NCI-H2196 treated with DMSO at 0.1 percent for 48 hours (cell line): Measurements from ENCODE around the gene MRO.
"Not testable (repeated sequence)": the region's sequence is repeated elsewhere in the genome, so short reads cannot be mapped to it uniquely, and the experiment has no call there.

ENCODE experiments used
- DNase-seq: peaks from one replicate; lab custom pipeline; 2025; ENCODE audit not compliant: unreplicated experiment; lab: John Stamatoyannopoulos, UW

Gene MRO

GRCh38 chr18:50836521-50836957, 16.7 kb upstream of the MRO start:
- peak; percentile 56 for DNase-seq

DNA sequence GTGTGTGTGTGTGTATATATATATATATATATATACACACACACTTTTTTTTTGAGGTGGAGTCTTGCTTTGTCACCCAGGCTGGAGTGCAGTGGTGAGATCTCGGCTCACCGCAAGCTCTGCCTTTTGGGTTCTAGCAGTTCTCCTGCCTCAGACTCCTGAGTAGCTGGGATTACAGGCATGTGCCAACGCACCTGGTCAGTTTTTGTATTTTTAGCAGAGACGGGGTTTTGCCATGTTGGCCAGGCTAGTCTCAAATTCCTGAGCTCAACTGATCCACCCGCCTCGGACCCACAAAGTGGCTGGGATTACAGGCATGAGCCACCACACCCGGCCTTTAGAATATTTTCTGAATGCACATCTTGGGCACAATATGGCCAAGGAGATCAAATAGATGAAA, 13.7 kb upstream of the MRO start:
- DNase-seq, result not testable (repeated sequence)

DNA sequence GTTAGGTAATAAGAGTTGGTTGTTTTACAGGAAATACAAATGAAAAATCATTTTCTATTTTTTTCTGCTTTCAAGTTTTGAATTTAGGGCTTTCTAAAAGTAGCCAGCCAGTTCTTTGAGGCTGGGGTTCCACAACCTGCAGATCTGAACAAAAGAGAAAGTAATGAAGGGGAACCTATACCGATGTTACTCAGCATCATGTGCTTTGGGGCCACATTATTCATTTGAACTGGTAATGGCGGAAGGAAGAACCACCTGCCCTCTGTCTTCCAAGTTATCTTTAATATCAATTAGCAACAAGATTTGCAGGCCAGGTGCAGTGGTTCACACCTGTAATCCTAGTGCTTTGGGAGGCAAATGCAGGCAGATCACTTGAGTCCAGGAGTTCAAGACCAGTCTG, 12.9 kb upstream of the MRO start:
- no peak for DNase-seq

DNA sequence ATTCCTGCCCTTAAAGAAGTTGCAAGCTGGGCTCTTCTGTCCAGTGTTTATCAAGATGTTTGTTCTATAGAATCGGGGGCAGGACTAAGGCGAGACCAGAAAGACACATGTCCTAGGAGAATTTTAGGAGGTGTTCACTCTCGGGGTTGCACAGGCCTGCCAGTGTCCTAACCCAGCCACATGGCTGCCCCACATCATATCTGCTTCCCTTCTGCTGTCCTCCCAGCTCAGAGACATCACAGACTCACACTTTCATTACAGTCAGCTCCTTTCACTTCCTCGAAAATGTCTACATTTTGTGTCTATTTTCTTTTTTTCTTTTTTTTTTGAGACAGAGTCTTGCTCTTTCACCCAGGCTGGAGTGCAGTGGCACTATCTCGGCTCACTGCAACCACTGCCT, 10.7 kb upstream of the MRO start:
- no peak for DNase-seq

DNA sequence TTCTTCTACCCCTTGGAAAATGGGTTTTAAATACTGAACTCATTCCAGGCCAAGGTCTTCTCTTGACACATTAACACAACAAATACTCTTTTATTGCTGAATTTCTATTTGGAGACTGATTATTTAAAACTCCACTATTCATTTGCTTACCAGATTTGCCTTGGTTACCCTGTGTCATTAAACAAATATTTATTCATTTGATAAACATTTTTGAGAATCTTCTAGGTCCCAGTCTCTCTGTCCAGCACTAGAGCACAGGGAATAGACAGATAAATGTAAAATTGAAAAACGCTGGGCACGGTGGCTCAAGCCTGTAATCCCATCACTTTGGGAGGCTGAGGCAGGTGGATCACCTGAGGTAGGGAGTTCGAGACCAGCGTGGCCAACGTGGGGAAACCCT, 9.8 kb upstream of the MRO start:
- no peak for DNase-seq

DNA sequence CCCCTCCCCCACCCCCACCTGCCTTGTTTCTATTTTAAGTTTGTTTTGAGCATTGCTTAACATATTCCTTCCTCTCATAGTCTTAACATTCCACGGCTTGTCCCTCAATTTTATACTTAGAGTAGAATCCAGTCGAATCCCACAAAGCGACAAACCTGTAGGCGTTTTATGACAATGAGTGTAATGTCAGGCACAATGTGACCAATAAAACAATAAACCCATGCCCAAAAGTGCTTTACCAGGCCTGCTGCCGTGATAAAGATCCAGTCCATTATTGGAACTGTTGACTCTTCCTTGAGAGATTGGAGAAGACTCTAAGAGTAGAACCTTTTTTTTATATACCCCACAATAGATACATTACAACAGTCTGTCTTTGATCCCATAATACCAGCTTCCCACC, 6.2 kb upstream of the MRO start:
- no peak for DNase-seq

GRCh38 chr18:50825621-50826020, 5.8 kb upstream of the MRO start:
- no peak for DNase-seq

DNA sequence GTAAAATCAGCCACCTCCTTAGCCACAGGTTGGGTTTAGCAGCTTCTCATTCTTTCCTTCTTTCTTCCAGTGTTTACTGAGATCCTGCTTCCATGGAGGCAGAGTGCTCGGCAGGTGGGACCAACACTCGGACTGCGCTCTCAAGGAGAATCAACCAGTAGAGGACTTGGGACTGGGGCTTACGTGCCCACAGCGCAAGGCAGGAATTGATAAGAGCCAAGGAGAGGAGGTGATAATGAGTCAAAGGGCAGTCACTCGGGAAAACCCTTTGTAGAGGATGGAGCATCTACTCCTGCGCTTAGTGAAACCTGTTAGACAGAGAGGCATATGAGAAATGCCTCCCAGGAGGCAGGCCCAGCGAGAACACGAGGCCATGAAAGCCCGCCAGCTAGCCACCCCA, 2.9 kb upstream of the MRO start:
- DNase-seq, result no peak

- no peak for DNase-seq
Observed at GRCh38 chr18:50820901-50821520, 1.2 kb upstream of the MRO start.

DNA sequence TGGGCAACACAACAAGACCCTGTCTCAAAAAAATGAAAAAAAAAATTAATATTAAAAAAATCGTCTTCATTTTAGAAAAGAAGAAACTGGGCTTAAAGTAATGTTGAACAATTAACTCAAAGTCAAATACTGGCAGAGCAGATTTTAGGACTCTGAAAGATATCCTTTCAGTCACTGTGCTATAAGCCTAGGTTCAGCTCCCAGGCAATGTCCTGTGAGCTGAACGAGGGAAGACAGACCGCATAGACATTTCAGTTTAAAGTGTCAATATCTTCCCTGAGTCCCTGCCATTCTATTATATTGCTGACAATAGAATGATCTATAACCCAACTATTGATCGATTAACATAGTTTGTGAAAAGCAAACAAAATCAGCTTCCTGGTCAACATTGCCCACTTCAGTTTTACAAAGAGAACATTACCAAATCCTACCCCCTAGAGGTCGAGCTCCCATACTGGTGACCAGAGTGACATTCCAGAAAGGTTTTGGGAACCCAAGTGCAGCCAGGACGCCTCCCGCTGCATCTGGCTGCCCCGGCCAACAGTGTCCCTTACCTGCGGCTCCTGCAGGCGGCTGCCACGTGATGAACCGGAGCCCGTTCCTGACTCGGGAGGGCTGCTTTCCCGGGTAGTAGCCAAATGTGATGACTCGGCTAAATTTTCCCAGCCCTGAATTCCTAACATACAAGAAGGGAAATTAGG, 639 bp downstream of the MRO start:
- DNase-seq, result peak; percentile 13

- no peak for DNase-seq
Observed at GRCh38 chr18:50816419-50817166, 3.2 kb downstream of the MRO start.

- no peak for DNase-seq
Observed at GRCh38 chr18:50814395-50814794, 5.4 kb downstream of the MRO start.

DNA sequence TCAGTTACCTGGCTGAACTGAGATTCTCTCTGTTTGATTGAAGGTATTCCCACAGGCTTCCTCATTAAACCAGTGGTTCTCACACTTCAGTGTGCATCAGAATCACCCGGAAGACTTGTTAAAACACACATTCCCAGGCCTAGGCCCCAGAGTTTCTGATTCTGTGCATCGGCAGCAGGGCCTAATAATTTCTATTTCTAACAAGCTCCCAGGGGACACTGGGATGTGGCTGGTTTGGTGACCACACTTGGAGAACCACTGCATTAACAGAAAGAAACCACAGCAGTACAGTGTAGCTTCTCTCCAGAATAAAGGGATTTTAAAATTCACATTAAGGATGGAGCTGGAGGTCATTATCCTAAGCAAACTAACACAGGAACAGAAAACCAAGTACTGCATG, 6.5 kb downstream of the MRO start:
- DNase-seq, result no peak

DNA sequence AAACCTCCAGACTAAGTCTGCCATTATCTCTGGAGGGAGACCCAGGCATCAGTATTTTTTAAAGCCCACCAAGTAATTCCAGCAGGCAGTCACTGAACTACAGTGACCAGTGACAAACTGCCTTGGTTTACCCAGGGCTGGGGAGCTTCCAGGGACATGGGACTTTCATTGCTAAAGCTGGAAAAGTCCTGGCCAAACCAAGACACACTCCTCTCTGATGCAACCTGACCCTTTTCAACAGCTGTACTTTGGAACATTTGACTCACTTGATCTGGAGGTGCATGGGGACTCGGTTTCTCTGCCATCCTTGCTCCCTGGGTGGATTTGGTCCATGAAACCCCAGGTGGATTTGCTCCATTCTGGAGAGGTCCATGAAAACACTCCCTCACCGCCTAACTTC, 7.0 kb downstream of the MRO start:
- DNase-seq, result no peak

GRCh38 chr18:50807176-50807575, 12.6 kb downstream of the MRO start:
- no peak for DNase-seq

- DNase-seq, result no peak
Observed at GRCh38 chr18:50806208-50806616, 13.6 kb downstream of the MRO start.

- no peak for DNase-seq
Observed at GRCh38 chr18:50805732-50806131, 14.1 kb downstream of the MRO start.

DNA sequence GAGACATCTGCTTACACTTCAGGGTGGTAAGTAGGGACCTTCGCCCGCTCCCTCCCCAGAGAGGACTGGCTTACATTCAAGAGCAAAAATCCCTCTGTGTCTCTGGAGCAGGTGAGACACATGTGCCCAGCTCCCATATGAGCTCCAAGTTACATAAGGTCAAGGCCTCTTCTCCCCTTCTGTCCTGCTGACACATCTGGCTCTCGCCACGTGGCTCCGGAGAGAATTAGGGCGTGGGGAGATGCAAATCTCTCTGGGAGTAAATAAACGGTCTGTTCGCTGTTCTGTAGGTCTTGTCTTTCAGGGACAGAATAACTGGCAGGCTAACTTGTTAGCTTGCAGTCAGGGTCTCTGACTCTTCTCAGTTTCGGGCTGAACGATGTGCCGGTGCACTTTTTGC, 16.2 kb downstream of the MRO start:
- no peak for DNase-seq

GRCh38 chr18:50802141-50802540, 17.7 kb downstream of the MRO start:
- DNase-seq, result no peak

GRCh38 chr18:50797142-50797541, 22.7 kb downstream of the MRO start:
- DNase-seq, result no peak

DNA sequence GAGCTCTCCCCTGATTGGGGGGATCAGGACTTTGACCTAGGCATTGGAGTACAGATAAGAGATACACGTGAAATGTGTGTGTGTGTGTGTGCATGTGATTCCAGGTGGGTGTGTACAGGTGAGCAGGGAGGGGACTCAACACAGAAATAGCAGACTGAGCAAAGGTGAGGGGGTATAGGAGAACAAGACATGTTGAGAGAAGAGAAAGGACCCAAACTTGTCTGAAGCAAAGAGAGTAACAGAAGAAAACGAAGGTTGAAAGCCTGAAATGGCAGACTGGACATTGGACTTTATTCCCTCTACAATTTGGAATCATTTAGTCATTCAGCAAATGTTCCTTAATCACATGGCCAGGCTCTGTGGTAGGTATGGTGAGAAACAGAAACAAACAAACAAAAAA, 23.3 kb downstream of the MRO start:
- DNase-seq, result no peak
